ENCODE results near the gene XYLB.

Gene XYLB

DNA sequence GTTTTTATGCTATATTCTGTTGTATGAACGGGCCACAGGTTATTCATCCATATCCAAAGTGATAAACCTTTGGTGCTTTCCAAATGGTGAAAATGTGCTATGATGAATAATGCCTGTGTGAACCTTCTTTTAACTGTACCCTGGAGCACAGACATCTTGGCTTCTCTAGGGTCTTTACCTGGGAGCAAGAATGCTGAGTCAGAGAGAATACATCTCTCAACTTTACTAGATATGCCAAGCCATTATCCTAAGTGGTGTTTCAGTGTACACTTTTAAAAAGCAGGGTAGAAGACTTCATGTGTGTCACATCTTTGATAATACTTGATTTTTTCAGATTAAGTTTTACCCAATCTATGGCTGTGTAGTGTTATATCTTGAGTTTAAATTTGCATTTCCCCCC is 23.5 kb upstream of the XYLB start:
- H3K4me3 ChIP-seq (ENCODE audit: control insufficient read depth, low read depth, low read length): no peak overlapping the region
- TF ChIP-seq, protein P1, sequence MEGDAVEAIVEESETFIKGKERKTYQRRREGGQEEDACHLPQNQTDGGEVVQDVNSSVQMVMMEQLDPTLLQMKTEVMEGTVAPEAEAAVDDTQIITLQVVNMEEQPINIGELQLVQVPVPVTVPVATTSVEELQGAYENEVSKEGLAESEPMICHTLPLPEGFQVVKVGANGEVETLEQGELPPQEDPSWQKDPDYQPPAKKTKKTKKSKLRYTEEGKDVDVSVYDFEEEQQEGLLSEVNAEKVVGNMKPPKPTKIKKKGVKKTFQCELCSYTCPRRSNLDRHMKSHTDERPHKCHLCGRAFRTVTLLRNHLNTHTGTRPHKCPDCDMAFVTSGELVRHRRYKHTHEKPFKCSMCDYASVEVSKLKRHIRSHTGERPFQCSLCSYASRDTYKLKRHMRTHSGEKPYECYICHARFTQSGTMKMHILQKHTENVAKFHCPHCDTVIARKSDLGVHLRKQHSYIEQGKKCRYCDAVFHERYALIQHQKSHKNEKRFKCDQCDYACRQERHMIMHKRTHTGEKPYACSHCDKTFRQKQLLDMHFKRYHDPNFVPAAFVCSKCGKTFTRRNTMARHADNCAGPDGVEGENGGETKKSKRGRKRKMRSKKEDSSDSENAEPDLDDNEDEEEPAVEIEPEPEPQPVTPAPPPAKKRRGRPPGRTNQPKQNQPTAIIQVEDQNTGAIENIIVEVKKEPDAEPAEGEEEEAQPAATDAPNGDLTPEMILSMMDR (conservative IDR thresholded peaks at IDR 0.05; ENCODE audit: control insufficient read depth, insufficient read depth, low read depth, low read length): no peak
- no peak for DNase-seq (ENCODE audit: low read depth)

GRCh38 chr3:38325256-38325655 is 21.3 kb upstream of the XYLB start:
- no peak overlapping the region for H3K4me3 ChIP-seq (ENCODE audit: control insufficient read depth, low read depth, low read length)
- TF ChIP-seq, protein P1 (conservative IDR thresholded peaks at IDR 0.05; ENCODE audit: control insufficient read depth, insufficient read depth, low read depth, low read length): no peak
- no peak for DNase-seq (ENCODE audit: low read depth)

DNA sequence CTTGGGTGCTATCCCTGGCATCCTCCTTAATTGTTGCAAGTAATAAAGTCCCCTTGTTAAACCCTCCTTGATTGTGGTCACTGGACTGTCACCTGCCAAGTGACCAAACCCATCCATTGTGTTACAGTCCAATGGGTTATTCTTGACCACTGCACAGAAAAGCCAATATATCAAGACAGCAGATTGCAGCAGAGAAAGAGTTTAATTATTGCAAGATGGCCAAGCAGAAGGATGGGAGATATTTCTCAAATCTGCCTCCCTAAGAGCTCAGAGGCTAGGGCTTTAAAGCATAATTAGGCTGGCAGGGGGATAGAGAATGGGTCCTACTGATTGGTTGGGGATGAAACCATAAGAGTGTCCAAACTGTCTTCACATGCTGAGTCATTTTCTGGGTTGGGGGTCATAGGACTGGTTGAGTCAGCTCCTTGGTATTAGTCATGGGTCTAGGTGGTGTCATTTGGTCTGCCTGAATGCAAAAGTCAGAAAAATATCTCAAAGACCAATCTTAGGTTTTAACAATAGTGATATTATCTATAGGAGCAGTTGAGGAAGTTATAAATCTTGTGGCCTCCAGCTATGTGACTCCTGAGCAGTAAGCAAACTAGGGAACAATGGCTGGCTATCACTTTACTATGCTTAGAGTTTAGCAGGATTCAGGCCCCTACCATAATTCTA is 19.1 kb upstream of the XYLB start:
- H3K4me3 ChIP-seq (ENCODE audit: control insufficient read depth, low read depth, low read length): no peak overlapping the region
- DNase-seq (ENCODE audit: low read depth): peak; percentile 91
- TF ChIP-seq, protein P1 (conservative IDR thresholded peaks at IDR 0.05; ENCODE audit: control insufficient read depth, insufficient read depth, low read depth, low read length): no peak

DNA sequence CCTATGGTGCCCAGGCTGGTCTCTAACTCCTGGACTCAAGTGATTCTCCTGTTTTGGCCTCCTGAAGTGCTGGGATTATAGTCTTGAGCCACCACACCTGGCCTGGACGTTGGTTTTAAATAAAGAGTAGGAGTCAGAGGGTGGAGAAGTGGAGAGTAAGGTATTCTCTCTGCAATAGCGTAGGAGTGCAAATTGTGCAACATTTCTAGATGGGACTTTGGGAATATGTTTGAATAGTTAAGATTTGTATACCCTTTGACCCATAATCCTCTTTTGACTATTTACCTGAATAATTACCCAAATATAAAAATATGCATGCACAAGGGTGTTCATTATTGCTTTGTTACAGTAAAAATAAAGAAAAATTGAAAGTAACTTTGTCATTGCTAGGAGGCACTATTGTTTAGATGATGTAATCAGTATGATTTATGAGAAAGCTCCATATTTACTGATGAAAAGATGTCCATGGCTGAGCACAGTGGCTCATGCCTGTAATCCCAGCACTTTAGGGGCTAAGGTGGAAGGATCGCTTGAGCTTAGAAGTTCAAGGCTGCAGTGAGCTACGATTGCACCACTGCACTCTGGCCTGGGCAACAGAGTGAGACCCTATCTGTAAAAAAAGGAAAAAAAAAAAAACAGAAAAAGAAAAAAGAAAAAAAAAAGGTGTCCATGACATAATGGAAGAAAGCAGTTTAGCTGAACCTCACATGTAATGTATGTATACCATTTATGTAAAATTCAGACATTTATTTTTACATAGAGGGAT is 15.1 kb upstream of the XYLB start:
- H3K4me3 ChIP-seq (ENCODE audit: control insufficient read depth, low read depth, low read length): no peak overlapping the region
- no peak for DNase-seq (ENCODE audit: low read depth)
- TF ChIP-seq, protein P1 (conservative IDR thresholded peaks at IDR 0.05; ENCODE audit: control insufficient read depth, insufficient read depth, low read depth, low read length): no peak

GRCh38 chr3:38332201-38332600 is 14.4 kb upstream of the XYLB start:
- TF ChIP-seq, protein P1 (conservative IDR thresholded peaks at IDR 0.05; ENCODE audit: control insufficient read depth, insufficient read depth, low read depth, low read length): no peak
- DNase-seq (ENCODE audit: low read depth): no peak
- H3K4me3 ChIP-seq (ENCODE audit: control insufficient read depth, low read depth, low read length): no peak overlapping the region

DNA sequence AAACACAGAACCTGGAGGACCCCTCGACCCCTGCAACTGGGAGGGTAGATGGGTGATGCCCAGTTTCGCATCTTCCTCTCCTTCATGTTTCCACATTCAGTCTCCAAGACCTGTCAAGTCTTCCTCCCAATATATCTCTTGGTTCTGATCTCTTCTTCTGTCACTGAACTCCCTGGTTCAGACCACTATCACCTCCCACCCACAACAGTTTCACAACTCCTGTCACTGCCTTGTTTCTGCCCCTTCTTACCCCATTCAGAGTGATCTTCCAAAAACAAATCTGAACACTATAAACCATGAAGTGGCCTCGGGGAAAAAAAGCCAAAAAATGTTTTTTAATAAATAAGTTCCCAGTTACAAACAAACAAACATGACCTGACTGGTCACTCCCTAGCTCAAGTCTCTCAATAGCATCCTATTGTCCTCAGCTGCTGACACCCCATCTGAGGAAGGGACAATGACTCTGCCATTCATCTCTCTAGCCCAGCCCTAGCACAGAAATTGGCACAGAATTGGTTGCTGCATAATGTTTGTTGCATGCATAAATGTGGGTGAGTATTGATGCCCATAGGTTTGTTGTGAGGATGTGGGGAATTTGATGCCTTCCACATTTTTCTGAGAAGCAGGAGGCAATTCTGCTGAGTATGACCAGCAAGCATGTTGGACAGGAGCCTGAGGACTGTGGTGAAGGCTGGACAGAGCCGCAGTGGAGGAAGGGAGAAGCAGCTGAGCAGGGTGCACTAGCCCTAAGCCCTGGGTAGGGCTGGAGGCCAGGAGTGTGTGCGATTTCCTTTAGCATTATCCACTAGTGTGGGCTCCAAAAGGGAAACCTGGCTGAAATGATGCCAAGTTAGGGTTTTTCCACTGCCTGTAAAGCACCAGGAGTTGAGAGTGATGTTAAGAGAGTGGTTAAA is 12.2 kb upstream of the XYLB start:
- no peak overlapping the region for H3K4me3 ChIP-seq (ENCODE audit: control insufficient read depth, low read depth, low read length)
- peak; percentile 76 for DNase-seq (ENCODE audit: low read depth)
- TF ChIP-seq, protein P1 (conservative IDR thresholded peaks at IDR 0.05; ENCODE audit: control insufficient read depth, insufficient read depth, low read depth, low read length): no peak

Data from fibroblast of mammary gland (primary cell).